Endothelial cell of umbilical vein (primary cell): Measurements from ENCODE around the gene FSD2.

ENCODE experiments used
- EZH2 ChIP-seq: IDR thresholded peaks from 2 replicates; pipeline ENCODE4 v1.6.1; 2012; ENCODE audit warnings: borderline replicate concordance, low read depth, mild to moderate bottlenecking, moderate library complexity, low read length, inconsistent platforms; ENCODE audit not compliant: severe bottlenecking
- FOS ChIP-seq: IDR thresholded peaks from 2 replicates; pipeline ENCODE4 v1.6.1; 2011; ENCODE audit warnings: mild to moderate bottlenecking, low read length, moderate library complexity, borderline replicate concordance; ENCODE audit not compliant: insufficient read depth
- JUN ChIP-seq: IDR thresholded peaks from 2 replicates; pipeline ENCODE4 v1.6.1; 2011; ENCODE audit warnings: borderline replicate concordance, low read depth; ENCODE audit not compliant: insufficient read length, insufficient read depth
- MYC ChIP-seq: IDR thresholded peaks from one replicate; pipeline ENCODE4 v1.6.1; 2011; ENCODE audit warnings: mild to moderate bottlenecking, low read depth, low read length
- POLR2A ChIP-seq: IDR thresholded peaks from 2 replicates; pipeline ENCODE4 v1.6.1; 2012; ENCODE audit warnings: low read depth, mild to moderate bottlenecking, control low read depth, low read length
- POLR2AphosphoS5 ChIP-seq: IDR thresholded peaks from 2 replicates; pipeline ENCODE4 v1.6.1; 2012; ENCODE audit warnings: low read depth, mild to moderate bottlenecking, control low read depth, low read length, moderate library complexity; ENCODE audit not compliant: insufficient read depth
- TF ChIP-seq, protein P1 (sequence below), 2 donors: IDR thresholded peaks; 1 replicate in 1 of 2; 2 replicates in 1 of 2; pipeline ENCODE4 v1.5.1; 2011; ENCODE audit warnings: low read length in 2 of 2, mild to moderate bottlenecking in 2 of 2, moderate library complexity in 2 of 2, control low read depth in 1 of 2, inconsistent platforms in 1 of 2, low read depth in 1 of 2; ENCODE audit not compliant: insufficient read depth in 1 of 2; ENCODE audit errors: extremely low read depth in 1 of 2
- TF ChIP-seq, protein P2 (sequence below): IDR thresholded peaks from 2 replicates; pipeline ENCODE4 v1.6.1; 2011; ENCODE audit not compliant: insufficient read depth, insufficient read length

DNA sequence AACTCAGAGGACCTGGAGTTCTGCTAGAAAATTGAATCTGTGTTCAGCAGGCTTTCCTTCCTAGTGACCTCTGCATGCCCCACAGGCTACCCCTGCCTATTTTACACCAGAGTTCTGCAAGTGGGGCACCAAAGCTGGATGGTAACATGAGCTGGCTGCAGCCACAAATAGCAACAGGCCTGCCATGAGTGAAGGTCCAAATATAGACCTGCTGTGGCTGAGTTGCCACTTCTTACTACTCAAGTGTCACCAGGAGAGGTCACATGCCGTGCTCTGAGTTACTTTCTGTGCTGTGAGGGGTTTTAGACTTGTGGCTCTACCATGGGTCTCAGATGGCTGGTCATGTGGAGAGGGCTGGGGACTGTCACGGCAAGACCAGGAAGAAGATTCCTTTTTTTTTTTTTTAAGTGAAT is at the start of gene FSD2:
- TF ChIP-seq MYC (no peak), POLR2A (no peak), EZH2 (no peak), POLR2AphosphoS5 (no peak), FOS (no peak), JUN (no peak)
- TF ChIP-seq, protein P1, sequence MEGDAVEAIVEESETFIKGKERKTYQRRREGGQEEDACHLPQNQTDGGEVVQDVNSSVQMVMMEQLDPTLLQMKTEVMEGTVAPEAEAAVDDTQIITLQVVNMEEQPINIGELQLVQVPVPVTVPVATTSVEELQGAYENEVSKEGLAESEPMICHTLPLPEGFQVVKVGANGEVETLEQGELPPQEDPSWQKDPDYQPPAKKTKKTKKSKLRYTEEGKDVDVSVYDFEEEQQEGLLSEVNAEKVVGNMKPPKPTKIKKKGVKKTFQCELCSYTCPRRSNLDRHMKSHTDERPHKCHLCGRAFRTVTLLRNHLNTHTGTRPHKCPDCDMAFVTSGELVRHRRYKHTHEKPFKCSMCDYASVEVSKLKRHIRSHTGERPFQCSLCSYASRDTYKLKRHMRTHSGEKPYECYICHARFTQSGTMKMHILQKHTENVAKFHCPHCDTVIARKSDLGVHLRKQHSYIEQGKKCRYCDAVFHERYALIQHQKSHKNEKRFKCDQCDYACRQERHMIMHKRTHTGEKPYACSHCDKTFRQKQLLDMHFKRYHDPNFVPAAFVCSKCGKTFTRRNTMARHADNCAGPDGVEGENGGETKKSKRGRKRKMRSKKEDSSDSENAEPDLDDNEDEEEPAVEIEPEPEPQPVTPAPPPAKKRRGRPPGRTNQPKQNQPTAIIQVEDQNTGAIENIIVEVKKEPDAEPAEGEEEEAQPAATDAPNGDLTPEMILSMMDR (IDR thresholded peaks at IDR 0.05; ENCODE audit: extremely low read depth in 1 of 2, insufficient read depth in 1 of 2, low read depth in 1 of 2, low read length in 2 of 2): no peak
- TF ChIP-seq, protein P2, sequence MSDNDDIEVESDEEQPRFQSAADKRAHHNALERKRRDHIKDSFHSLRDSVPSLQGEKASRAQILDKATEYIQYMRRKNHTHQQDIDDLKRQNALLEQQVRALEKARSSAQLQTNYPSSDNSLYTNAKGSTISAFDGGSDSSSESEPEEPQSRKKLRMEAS: no peak
